Measurements from ENCODE around the gene PEAK1.

GRCh38 chr15:77376770-77377169 is 43.1 kb downstream of the PEAK1 start:
- no peak for TF ChIP-seq TCF4 (CRISPR knock-in tag; IDR thresholded peaks at IDR 0.05; ENCODE audit: borderline replicate concordance)
- TF ChIP-seq CSDC2 (CRISPR knock-in tag; IDR thresholded peaks at IDR 0.05): no peak
- TF ChIP-seq CSRNP3 (CRISPR knock-in tag; IDR thresholded peaks at IDR 0.05): no peak
- TF ChIP-seq TOX (CRISPR knock-in tag; IDR thresholded peaks at IDR 0.05; ENCODE audit: borderline replicate concordance): no peak
- no peak for TF ChIP-seq PATZ1 (CRISPR knock-in tag; IDR thresholded peaks at IDR 0.05; ENCODE audit: borderline replicate concordance)
- no peak for TF ChIP-seq ZC3H10 (CRISPR knock-in tag; IDR thresholded peaks at IDR 0.05)

Measured in SK-N-SH treated with all-trans-retinoic acid at 6 μM for 48 hours (cell line).